Liver (tissue), 3 donors: Measurements from ENCODE around the gene PTGIS.

Experiments used
- CTCF ChIP-seq: fragments of 150-350 bp; IDR thresholded peaks from 2 replicates; pipeline ENCODE4 v1.5.1; 2017; ENCODE audit warnings: improper control_type of control experiment, low read depth, low read length; ENCODE audit not compliant: missing input control
- HNF4A ChIP-seq, 2 donors: conservative IDR thresholded peaks; 2 replicates each; pipeline ENCODE4 v1.6.1; 2016; ENCODE audit warnings: antibody characterized with exemption in 2 of 2, mild to moderate bottlenecking in 2 of 2
- RAD21 ChIP-seq, 2 donors: IDR thresholded peaks; 2 replicates each; pipeline ENCODE4 v1.6.1; 2016; ENCODE audit warnings: antibody characterized with exemption in 2 of 2, mild to moderate bottlenecking in 2 of 2
- REST ChIP-seq: IDR thresholded peaks from 2 replicates; pipeline ENCODE4 v1.6.1; 2016; ENCODE audit warnings: antibody characterized with exemption, mild to moderate bottlenecking
- RXRA ChIP-seq, 2 donors: IDR thresholded peaks; 2 replicates each; pipeline ENCODE4 v1.6.1; 2017 to 2018; ENCODE audit warnings: antibody characterized with exemption in 2 of 2, mild to moderate bottlenecking in 1 of 2
- YY1 ChIP-seq: IDR thresholded peaks from 2 replicates; pipeline ENCODE4 v1.6.1; 2016; ENCODE audit warnings: antibody characterized with exemption, mild to moderate bottlenecking
- donor health status: healthy.
- donor health status: healthy.

GRCh38 chr20:49556621-49557020 lies 11.3 kb downstream of the PTGIS start:
- TF ChIP-seq RXRA (IDR thresholded peaks at IDR 0.05) (no peak), CTCF (no peak), HNF4A (conservative IDR thresholded peaks at IDR 0.05) (no peak), REST (no peak), RAD21 (IDR thresholded peaks at IDR 0.05) (no peak), YY1 (no peak)
